Measurements from ENCODE around the gene RBM20. TPM values are rescaled to one million over a fixed set of nuclear protein-coding genes. Genes with fewer than 3 reads are reported as not detected.
"Not testable (repeated sequence)": the region's sequence is repeated elsewhere in the genome, so short reads cannot be mapped to it uniquely, and the experiment has no call there.

Gene RBM20
- total RNA-seq, 1 donor: 0.09 TPM

GRCh38 chr10:110636572-110636931 lies 7.6 kb upstream of the RBM20 start:
- no peak for TF ChIP-seq CTCF (IDR thresholded peaks at IDR 0.05; ENCODE audit: insufficient read depth, low read length)
- H3K4me3 ChIP-seq (ENCODE audit: low read depth, low read length): no peak overlapping the region
- no peak for DNase-seq (ENCODE audit: low read depth)

DNA sequence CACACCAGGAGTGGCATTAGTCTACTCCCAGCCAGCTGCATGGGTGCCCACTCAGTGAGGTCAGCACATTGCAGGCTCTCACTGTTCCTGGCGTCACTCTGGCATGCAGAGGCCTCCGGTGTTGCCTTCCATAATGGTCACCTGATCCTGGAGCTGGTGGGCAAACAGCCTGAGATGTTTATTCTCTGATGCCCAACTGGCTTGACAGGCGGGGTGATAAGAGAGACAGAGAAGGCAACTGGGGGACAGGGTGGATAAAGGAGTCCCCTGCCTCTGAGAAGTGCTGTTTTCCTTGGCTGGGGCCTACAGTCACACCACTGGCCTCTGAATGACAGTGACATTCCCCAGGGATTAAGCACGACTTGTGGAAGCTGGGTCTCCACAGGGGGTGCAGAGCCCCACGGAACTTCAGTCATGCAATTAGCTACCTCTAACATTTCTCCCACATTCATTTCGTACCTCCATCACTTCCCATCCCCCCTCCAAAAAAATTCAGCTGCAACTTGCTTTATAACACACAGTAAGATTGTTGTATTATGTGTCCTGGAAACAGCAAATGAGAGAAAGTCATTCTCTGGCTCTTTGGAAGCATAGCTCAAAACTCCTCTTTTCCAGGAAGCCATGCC lies 7.1 kb upstream of the RBM20 start:
- TF ChIP-seq CTCF (IDR thresholded peaks at IDR 0.05; ENCODE audit: insufficient read depth, low read length): no peak
- DNase-seq (ENCODE audit: low read depth): no peak
- H3K4me3 ChIP-seq (ENCODE audit: low read depth, low read length): no peak overlapping the region

- no peak for DNase-seq (ENCODE audit: low read depth)
- no peak overlapping the region for H3K4me3 ChIP-seq (ENCODE audit: low read depth, low read length)
- no peak for TF ChIP-seq CTCF (IDR thresholded peaks at IDR 0.05; ENCODE audit: insufficient read depth, low read length)
Observed at GRCh38 chr10:110637558-110638053, 6.5 kb upstream of the RBM20 start.

GRCh38 chr10:110638319-110638718 lies 5.8 kb upstream of the RBM20 start:
- no peak for TF ChIP-seq CTCF (IDR thresholded peaks at IDR 0.05; ENCODE audit: insufficient read depth, low read length)
- no peak overlapping the region for H3K4me3 ChIP-seq (ENCODE audit: low read depth, low read length)
- DNase-seq (ENCODE audit: low read depth): no peak

- not testable (repeated sequence) for DNase-seq (ENCODE audit: low read depth); H3K4me3 ChIP-seq (ENCODE audit: low read depth, low read length)
Observed at GRCh38 chr10:110639046-110639445, 5.1 kb upstream of the RBM20 start.

DNA sequence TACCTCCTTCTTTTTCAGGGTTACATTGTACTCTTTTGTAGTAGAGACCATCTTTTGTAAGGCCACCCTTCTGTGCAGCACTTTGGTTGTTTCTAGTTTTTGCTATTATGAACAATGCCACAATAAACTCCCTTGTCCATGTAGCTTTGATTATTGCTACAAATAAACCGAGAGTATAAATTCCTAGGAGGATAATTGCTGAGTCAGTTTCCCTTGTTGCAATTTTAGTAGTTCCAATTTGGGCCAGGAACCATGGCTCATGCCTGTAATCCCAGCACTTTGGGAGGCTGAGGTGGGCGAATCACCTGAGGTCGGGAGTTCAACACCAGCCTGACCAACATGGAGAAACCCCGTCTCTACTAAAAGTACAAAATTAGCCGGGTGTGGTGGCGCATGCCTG lies 4.3 kb upstream of the RBM20 start:
- H3K4me3 ChIP-seq (ENCODE audit: low read depth, low read length); DNase-seq (ENCODE audit: low read depth): not testable (repeated sequence)

GRCh38 chr10:110641256-110641655 lies 2.9 kb upstream of the RBM20 start:
- TF ChIP-seq CTCF (IDR thresholded peaks at IDR 0.05; ENCODE audit: insufficient read depth, low read length): no peak
- DNase-seq (ENCODE audit: low read depth): no peak
- H3K4me3 ChIP-seq (ENCODE audit: low read depth, low read length): no peak overlapping the region
